Ovary (tissue), 3 donors: Measurements from ENCODE around the gene SHMT2.

Experiments used
- CTCF ChIP-seq, 3 donors: fragments of 450-650 bp in 2 of 3; fragments of 200-600 bp in 1 of 3; IDR thresholded peaks; one replicate each; pipeline versions ENCODE4 v1.5.1 to v1.8.0; 2016 to 2022; ENCODE audit warnings: antibody characterized with exemption in 3 of 3, mild to moderate bottlenecking in 1 of 3
- EP300 ChIP-seq: sonication (generic); formaldehyde crosslinking; IDR thresholded peaks from one replicate; pipeline ENCODE4 v1.6.1; 2017; ENCODE audit warnings: antibody characterized with exemption
- POLR2A ChIP-seq: fragments of 450-650 bp; IDR thresholded peaks from one replicate; pipeline ENCODE4 v1.6.1; 2017; ENCODE audit warnings: antibody characterized with exemption, mild to moderate bottlenecking, moderate library complexity
- donor health status: DM: no; HTN: no; CAD: no.

DNA sequence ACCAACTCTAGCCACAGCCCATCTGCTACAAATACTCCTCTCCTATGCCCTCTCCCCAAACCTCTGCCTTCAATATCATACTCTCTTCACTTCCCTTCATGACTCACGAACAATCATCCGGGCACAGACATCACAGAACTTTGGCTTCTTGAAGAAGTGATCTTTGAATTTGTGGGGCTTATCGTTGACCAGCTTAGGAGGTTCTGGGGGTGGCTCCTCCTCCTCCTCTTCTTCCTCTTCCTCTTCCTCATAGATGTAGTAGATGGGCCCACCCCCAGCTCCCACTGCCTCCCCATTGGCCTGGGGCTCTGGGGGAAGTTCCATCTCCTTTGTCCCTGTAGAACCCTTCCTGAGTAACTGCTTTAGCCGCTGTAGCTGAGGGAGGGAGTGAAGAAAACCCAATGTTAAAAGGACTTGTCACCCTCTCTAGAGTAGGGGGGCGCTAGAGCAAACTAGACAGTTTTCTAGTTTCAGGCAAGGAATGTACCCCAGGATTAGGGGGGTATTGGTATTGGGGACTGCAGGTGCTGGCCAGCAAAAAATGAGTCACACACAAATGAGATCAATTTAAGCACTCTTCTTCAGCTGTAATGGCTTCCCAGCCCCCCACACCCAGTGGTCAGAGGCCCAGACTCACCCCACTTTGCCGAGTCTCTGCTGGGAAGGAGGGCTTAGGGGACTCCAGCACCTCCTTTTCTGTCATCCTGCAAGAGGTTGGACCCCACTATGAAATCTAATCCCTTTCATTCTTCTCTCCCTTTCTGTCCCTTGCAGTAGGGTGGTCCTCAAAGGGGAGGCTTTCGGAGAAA is 19.6 kb downstream of the SHMT2 start:
- TF ChIP-seq EP300 (no peak), POLR2A (no peak), CTCF (IDR thresholded peaks at IDR 0.05) (no peak)
